OCI-LY7 (cell line): ENCODE results near the gene ARHGEF19.

ENCODE experiments used
- EZH2phosphoT487 ChIP-seq: fragments of 200-600 bp; sonication (generic); IDR thresholded peaks from 2 replicates; pipeline ENCODE4 v1.6.1; 2018; ENCODE audit warnings: low read depth, borderline replicate concordance, mild to moderate bottlenecking, mixed run types, antibody characterized with exemption, low read length, moderate library complexity, mixed read lengths
- TF ChIP-seq, protein P1 (sequence below): fragments of 200-600 bp; sonication (generic); conservative IDR thresholded peaks from 2 replicates; pipeline ENCODE4 v1.5.1; 2014; ENCODE audit warnings: mild to moderate bottlenecking, antibody characterized with exemption, low read length, moderate library complexity, mixed read lengths

DNA sequence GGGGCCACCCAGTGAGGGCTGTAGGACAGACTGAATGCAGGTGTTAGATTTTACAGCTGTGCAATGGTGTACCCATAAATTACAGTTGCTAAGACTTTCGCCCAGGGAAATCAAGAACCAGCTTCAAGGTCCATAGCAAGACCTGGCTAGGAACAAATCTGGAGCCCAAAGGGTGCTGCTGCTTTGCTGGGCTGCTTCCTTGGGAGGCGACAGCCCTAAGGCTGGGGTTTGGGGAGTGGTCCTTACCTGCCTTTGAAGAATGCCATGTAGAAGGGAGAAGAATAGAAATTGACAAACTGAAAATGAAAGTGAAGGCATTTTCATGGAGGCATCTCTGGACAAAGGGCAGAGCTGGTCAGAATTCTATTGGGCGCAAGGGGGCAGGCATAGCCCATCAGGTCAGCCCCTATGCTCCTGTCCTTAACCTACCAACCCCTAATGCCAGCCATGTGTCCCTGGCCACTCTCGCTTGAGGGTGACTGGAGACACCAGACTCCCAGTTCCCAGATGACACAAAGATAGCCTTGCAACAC is 7.6 kb upstream of the ARHGEF19 start:
- TF ChIP-seq, protein P1, sequence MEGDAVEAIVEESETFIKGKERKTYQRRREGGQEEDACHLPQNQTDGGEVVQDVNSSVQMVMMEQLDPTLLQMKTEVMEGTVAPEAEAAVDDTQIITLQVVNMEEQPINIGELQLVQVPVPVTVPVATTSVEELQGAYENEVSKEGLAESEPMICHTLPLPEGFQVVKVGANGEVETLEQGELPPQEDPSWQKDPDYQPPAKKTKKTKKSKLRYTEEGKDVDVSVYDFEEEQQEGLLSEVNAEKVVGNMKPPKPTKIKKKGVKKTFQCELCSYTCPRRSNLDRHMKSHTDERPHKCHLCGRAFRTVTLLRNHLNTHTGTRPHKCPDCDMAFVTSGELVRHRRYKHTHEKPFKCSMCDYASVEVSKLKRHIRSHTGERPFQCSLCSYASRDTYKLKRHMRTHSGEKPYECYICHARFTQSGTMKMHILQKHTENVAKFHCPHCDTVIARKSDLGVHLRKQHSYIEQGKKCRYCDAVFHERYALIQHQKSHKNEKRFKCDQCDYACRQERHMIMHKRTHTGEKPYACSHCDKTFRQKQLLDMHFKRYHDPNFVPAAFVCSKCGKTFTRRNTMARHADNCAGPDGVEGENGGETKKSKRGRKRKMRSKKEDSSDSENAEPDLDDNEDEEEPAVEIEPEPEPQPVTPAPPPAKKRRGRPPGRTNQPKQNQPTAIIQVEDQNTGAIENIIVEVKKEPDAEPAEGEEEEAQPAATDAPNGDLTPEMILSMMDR: no peak
- no peak for TF ChIP-seq EZH2phosphoT487
